HG02588 (cell line): ENCODE data around the gene USF1.
"Not testable (repeated sequence)": the region's sequence is repeated elsewhere in the genome, so short reads cannot be mapped to it uniquely, and the experiment has no call there.

ENCODE experiments used
- ATAC-seq: cut with Tn5 transposase; IDR thresholded peaks from one replicate; pipeline ENCODE4 v1.9.1; 2021; ENCODE audit warnings: mild to moderate bottlenecking, moderate library complexity; ENCODE audit not compliant: unreplicated experiment

The USF1 gene

DNA sequence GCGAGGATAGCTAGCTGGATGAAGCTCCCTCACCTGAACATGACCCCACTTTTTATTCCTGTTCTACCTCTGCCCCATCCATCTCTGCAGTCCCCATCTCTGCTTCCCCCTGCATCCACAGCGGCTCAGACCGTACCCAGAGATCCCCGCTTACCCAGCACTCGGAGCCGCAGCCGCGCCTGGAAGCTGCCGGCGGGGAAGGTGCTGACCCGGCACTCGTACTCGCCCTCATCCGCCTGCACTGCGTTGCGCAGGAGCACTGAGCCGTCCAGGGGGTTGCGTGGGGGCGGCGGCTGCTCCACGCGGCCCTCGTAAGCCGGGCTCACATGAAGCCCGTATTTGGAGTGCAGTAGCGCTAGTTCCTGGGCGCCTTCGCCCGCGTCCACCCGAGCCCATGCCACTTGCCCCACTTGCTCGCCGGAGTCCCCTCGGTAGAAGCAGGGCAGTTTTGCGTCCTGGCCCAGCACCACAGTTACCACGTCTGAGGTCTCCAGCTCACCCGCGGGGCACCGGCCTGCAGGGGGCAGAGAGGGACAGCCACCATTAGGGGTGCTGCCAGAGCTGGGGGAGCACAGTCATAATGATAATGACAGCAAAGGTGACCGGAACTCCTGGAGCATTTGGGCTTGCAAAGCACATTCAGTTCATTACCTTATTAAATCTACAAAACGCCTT, 33.8 kb upstream of the USF1 start:
- ATAC-seq, result no peak

DNA sequence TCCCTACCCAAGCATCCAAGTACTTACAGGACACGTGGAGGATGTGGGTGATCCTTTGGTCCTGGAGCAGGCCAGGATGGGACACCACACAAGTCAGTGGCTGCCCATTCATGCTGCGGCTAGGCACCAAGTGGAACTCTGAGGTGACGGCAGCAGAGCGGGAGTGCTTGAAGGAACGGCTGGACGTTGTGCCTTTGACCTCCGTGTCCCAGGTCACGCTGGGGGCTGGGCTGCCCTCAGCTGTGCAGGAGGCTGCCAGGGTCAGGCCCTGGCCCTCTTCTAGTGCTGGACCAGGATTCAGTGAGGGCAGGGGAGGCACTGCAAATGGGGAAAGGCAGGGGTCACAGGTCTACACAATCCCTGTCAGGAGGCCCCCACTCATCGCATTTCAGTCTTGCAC, 31.6 kb upstream of the USF1 start:
- ATAC-seq, result no peak

DNA sequence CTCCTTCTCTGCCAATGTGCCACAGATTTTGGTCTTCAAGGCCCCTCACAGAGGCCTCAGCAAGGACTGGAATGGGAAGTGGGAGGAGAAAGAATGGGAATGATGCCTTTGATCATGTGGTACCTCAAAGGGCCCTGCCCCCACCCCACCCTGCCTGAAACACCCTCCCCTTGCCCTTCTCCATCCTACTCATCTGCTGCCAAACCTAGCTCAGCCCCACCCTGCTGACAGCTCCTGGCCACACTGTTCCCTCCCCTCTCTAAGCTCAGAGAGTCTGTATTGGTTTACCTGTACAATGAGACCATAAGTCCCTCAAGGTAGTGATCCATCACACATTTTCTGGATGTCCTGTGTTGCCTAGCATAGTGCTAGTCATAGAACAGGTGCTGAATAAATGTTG, 30.6 kb upstream of the USF1 start:
- ATAC-seq, result no peak

DNA sequence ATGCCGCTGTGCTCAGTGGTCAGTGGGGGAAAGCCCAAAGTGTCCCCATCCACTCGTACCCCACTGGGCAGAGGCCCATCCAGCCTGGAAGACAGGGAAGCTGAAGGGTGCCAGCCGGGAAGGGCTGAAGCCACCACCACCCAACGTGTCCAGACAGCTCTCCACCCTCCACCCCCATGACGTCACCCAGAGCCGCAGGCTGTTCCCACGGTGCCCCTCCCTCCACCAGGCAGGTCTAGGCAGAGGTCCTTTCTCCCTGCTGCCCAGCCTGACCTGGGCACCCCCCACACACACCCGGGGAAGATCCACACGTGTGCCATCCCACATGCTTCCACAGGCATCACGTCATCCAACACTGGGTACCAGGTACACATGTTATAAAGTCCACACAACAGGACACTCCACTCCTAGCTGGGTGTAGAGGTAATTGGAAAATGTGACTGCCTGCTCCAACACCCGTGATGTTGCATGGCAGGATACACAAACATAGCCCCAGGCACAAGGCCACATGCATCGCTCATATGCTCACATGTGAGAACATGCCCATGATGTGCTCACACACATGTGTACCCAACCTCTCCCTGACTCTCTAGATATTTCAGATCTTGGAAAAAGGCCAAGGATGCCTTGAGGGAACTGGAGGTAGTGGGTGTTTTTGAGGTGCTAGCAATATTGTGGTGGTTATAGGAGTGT, 29.0 kb upstream of the USF1 start:
- no peak for ATAC-seq

DNA sequence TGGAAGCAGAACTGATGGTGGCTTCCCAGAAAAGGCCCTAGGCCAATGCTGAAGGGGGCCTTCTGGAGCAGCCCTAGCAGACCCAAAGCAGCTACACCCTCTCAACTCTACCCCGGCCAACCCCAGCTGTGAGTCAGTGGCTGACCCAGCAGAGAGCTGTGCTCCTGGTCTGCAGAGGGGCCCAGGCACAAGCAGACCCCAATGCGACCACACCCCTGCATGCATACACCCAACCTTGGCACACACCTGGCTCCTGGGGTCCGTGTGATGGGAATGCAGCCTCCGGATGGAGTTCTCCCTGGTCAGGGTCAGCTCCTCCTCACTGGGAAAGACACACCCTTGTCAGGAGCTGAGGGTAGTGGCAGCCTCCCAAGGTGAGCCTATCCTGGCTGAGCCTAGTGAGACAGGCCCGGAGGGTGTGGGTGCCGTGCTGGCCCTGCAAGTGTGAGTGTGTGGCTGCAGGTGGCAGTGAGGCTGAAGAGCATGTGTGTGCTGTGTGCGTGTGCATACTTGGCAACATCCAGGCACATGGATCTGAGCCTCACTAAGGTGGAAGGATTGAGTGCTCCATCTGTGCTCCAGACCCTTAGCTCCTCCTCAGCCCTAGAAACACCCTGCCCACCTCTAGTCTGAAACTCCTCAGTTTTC, 27.8 kb upstream of the USF1 start:
- ATAC-seq, result no peak

DNA sequence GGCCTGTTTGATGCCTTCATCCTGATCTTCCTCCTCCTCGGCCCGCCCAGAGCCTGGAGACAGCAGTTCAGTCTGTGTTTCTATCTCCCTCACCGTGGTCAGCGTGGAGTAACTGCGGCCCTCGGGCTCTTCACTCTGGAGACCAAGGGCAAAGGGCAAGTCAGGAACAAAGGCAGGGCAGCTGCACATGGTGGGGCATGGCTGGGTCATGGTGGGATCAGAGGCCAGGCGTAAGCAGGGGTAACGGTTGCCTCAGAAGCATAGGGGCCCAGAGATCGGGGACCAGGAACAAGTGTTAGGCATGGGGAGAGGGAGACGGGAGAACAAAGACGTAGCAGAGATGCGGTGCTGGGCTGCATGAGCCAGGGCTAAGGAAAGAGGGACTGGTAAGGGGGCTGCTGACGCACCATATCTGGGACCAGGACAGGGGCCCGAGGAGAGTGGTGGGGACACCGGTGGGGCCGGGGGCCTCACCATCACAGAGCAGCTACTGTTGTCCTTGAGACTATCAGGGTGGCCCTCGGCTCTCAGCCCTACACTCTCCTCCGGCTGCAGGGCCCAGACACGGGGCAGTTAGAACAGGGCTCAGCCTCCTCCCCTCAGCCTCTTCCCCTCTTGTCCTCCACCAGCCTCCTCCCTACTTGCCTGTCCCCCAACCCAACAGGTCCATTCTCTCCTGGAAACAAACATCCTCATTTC, 27.1 kb upstream of the USF1 start:
- ATAC-seq, result no peak

DNA sequence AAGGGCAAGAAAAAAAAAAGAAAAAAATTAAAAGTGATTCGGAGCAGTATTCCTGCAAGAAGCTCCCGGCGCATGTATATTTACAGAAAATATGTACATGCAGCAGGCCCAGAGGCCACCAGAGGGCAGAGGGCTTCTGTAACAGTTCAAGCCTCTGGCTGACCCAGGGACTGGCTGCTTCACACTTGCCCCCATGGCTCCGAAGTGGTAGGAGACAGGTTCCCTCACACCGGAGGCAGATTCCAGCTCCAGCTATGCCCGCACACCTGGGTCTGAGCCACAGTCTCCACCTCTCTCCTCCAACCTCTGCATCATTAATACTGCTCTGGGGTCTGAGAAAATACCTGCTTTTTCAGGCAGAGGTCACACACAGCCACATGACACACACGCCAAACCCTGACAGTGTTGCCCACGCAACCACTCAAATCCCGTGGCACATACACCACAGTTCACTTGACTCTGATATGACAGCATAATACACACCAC, 26.2 kb upstream of the USF1 start:
- no peak for ATAC-seq

DNA sequence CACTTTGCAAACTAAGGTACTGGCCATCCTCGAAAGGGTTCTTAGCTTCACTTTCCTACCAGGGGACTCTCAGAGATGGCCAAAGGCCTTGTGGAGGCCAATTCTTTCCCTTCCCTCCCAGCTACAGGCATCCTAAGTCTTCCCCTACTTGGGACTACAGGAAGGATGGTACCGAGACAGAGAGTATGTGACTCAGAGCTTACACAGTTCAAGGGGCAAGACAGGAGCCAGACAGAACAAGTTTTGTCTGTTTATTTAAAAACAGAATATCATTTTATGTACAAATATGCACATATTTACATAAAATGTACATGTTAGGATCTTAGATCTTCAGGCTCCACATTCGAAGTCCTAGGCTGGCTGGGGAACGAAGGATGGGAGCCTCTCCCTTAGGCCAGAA, 25.0 kb upstream of the USF1 start:
- ATAC-seq, result no peak

DNA sequence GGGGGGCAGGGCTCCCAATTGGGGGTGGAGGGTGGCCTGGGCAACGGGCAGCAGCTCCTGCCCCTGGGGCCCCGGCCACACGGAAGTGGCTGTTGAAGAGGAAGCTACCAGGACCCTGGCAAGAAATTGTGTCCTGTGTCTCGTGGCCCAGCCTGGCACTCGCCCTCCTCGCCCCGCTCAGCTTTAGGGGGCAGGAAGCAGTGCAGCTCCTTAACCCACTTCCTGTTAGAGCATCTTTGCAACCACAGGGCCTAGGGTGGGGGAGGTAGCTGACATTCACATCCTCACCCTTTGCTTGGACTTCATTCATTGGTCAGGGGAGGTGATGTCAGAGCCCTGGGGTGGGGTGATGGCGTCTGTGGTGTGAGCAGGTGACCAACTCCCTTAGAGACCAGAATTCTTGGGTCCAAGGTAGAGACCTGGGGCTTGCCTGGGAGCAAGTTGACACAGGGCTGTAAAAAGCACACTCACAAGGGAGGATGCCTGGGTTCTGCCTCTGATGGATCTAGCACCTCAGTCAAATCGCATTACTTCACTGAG, 24.0 kb upstream of the USF1 start, which contains the start of gene ARHGAP30:
Gene ARHGAP30, minus strand, starts transcription at position 161 of the 540 bp plus-strand sequence. CDS start 267 bp downstream, outside the sequence.
- peak; percentile 89 for ATAC-seq

DNA sequence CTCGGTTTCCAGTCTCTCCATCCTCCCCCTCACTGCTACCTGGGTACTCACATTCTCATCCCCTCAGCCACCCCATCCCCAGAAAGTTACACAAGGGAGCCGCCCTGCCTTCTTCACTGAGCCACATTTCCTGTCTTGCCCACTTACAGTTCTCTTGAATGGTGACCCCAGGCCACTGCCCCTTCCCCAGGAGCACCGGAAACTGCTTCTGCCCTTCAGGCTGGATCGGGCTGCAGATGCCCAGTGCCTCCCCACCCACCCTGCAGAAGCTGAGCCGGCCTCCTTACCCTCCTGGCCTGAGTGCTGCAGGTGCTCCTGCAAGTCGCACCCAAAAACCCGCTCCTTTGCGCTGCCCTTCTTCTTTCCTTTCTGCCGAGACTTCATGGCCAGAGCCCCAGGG, 23.5 kb upstream of the USF1 start:
- peak; percentile 2 for ATAC-seq

DNA sequence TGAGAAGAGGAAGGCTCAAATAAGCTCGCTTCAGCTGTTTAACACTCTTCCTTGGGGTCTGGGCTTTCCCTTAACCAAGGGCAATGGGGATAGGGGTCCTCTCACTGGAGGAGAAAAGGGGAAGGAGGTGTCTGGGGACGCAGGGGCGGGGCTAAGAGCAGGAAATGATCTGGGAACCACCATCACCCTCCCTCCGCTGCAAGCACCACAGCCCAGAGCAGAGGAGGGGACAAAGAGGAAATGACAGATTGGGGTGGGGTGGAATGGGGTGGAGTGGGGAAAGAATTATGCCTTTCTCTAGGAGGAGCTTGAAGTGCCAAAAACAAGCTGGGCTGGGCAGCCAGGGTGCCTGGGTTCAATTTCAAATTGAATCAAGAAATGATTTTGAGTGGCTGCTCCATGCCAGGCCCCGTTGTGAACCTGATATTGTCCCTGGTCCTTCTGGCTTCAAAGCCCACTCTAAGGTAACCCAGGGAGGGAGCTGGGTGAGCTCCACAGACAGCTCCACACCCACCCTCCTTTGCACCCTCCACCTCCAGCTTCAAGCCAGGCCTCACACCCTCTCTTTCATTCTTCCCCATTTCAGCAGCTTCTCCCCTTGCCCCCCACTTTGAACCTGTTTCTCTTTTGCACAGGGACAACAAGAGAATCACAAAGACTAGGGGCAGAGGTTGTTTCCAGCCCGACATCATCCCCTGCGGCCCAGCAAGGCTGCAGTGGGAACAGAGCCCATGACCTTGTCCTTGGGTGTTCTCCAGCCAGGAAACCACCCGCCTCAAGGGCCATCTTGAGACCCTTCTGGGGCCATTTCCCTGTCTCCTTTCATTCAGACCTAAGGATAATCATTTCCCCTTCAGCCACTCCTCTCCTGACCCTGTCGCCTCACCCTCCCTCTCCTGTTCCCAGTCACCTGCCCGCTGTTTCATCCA, 22.8 kb upstream of the USF1 start:
- peak; percentile 51 for ATAC-seq

DNA sequence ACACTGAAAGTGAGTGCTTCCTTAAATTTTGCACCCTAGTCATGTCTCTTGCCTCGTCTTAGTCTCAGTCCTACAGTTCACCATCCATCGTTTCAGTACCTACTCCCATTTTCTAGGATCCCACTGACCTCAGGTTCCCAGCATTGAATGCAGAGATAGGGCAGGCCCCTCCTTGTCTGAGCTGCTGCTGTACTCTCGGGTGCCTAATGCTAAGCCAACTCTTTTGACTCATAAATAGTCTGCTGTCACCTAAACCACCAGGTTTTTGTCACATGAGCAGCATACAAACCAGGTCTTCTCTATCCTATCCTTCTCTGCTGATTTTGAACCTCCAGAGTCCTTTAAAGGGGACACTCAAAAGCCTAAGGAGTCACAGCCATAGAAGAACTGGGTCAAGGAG, 20.9 kb upstream of the USF1 start:
- no peak for ATAC-seq

DNA sequence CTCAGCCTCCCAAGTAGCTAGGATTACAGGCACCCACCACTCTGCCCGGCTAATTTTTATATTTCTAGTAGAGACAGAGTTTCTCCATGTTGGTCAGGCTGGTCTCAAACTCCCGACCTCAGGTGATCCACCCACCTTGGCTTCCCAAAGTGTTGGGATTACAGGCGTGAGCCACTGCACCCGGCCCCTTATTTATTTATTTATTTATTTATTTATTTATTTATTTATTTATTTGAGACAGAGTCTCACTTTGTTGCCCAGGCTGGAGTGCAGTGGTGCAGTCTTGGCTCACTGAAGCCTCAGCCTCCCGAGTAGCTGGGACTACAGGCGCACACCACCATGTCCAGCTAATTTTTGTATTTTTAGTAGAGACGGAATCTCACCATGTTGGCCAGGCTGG, 19.9 kb upstream of the USF1 start:
- ATAC-seq, result not testable (repeated sequence)

DNA sequence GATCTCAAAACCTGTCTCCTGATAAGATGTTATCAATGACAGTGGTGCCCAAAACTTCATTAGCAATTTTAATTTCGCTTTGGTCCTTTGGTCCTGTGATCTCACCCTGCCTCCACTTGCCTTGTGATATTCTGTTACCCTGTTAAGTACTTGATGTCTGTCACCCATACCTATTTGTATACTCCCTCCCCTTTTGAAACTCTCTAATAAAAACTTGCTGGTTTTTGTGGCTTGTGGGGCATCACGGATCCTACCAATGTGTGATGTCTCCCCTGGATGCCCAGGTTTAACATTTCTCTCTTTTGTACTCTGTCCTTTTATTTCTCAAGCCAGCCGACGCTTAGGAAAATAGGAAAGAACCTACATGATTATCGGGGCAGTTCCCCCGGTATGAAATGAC, 18.2 kb upstream of the USF1 start:
- ATAC-seq, result not testable (repeated sequence)

DNA sequence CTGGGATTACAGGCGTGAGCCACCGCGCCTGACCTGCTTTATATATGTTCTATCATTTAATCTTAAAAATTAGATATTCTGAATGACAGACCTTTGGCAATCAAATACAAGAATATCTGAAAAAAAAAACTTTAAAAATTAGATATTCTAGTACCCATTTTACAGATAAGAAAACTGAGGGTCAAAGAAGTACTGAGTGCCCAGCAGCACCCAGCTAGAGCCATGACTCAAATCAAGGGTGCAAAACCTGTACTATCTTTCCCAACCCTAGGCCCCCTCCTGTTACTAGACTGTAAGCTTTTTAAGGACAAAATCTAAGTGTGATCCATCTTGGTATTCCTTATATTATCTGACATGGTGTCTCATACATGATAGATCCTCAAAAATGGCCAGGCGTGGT, 15.6 kb upstream of the USF1 start:
- no peak for ATAC-seq

DNA sequence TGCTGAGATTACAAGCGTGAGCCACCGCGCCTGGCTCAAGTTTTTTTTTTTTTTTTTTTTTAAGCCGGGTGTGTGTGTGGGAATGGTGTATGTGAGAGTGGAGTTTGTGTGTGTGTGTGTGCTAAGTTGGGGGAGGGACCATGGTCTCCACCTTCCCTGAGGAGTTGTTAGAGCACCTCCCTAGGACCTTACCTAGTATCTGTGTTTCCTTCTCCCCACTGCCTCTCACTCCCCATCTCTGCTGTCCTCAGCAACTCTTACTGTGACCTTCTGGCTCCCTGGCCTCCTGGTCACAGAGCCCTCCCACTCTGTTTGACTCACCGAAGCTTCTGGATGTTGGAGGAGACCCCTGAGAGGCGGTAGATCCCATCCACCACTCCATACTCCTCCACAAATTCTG, 13.5 kb upstream of the USF1 start:
- ATAC-seq, result no peak

DNA sequence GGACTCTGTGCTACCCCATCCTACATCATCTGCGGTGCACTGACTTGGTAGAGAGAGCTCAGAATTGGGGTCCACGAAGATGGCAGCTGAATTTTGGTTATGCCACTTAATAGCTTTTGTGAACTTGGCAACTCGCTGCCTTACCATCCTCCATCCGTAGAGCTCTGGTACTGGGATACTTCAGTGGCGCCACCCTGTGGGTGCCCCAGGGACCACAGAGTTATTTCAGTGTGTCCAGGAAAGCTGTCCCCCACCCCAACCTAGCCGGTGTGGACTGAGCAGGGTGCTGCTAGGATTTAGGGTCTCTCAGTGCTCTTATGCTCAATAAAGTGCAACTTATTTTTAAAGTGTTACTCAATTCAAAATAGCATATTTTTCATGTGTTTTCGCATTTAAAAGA, 9.0 kb upstream of the USF1 start:
- no peak for ATAC-seq

DNA sequence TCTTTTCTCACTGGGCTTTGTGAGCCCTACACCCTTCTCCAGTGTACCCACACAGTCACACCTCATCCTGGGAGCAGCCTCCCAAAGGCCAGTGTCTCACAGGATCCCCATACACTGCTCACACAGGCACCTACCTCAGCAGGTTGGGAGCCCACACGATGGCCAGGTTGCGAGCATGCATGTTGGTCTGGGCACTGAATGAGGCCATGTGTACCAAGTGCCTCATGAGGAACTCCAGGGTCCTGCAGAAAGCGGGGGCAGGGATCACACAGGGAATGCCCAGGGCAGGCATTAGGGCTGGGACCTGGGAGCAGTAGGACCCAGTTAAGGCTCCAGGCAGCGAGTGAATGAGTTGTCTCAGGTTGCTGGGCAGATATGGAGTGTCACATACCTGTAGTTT, 8.5 kb upstream of the USF1 start:
- no peak for ATAC-seq

DNA sequence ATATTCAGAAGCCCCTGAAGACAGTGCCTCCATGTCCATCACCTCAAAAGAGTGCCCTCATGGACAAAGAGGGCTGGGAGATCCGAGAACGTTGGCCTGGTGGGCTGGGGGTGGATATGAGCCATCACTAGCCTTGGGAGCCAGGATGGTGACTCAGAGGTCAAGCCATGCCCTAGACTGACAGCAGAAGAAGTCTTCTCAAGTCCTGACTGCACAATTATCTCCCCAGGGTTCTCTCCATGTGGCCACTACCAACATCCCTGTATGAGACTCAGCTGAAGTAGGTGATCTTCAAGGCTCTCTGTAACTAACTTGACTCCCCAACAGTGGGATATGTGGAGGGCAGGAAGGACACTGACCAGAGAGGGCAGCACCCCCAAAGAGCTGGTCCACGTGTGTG, 7.1 kb upstream of the USF1 start:
- no peak for ATAC-seq

DNA sequence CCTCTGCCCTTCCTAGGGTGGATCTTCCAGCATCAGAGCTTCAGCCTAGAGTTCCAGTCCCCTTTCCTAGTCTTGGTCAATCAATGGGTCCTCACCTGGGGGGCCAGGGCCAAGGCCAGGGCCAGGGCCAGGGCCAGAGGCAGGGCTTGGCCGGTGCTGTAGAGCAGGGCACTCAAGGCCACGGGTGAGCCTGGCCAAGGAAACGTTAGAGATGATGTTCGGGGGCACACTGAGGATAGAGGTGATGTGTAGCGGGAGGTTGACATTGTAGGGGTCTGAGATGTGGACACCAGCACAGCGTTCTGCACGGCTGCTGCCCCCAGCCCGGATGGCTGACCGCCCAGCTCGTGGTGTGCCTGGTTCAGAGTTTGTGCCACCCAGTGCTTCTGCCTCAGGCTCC, 5.4 kb upstream of the USF1 start:
- no peak for ATAC-seq
